Measurements from ENCODE around the gene CIAO2A.

Gene CIAO2A

GRCh38 chr15:64050281-64051092, 43.2 kb downstream of the CIAO2A start:
- H3K36me3 ChIP-seq, result no peaks in the 10 kb centered on the region
- H3K27ac ChIP-seq, result no peak overlapping the region
- TF ChIP-seq, protein P1, sequence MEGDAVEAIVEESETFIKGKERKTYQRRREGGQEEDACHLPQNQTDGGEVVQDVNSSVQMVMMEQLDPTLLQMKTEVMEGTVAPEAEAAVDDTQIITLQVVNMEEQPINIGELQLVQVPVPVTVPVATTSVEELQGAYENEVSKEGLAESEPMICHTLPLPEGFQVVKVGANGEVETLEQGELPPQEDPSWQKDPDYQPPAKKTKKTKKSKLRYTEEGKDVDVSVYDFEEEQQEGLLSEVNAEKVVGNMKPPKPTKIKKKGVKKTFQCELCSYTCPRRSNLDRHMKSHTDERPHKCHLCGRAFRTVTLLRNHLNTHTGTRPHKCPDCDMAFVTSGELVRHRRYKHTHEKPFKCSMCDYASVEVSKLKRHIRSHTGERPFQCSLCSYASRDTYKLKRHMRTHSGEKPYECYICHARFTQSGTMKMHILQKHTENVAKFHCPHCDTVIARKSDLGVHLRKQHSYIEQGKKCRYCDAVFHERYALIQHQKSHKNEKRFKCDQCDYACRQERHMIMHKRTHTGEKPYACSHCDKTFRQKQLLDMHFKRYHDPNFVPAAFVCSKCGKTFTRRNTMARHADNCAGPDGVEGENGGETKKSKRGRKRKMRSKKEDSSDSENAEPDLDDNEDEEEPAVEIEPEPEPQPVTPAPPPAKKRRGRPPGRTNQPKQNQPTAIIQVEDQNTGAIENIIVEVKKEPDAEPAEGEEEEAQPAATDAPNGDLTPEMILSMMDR (IDR thresholded peaks at IDR 0.05; ENCODE audit: low read depth, low read length), result no peak
- no peaks in the 10 kb centered on the region for H3K27me3 ChIP-seq (ENCODE audit: insufficient read depth, low read depth, severe bottlenecking)
- no peak overlapping the region for H3K4me3 ChIP-seq (ENCODE audit: low read depth, low read length)
- DNase-seq, result no peak
- no peaks in the 10 kb centered on the region for H3K9me3 ChIP-seq (ENCODE audit: severe bottlenecking)

- Histone ChIP-seq H3K4me3 (ENCODE audit: low read depth, low read length) (no peak overlapping the region), H3K9me3 (ENCODE audit: severe bottlenecking) (no peaks in the 10 kb centered on the region), H3K27ac (no peak overlapping the region), H3K36me3 (no peaks in the 10 kb centered on the region), H3K27me3 (ENCODE audit: insufficient read depth, low read depth, severe bottlenecking) (no peaks in the 10 kb centered on the region)
- TF ChIP-seq, protein P1 (IDR thresholded peaks at IDR 0.05; ENCODE audit: low read depth, low read length), result no peak
- DNase-seq, result no peak
These were observed 44.7 kb downstream of the CIAO2A start for GRCh38 chr15:64048781-64049460.

DNA sequence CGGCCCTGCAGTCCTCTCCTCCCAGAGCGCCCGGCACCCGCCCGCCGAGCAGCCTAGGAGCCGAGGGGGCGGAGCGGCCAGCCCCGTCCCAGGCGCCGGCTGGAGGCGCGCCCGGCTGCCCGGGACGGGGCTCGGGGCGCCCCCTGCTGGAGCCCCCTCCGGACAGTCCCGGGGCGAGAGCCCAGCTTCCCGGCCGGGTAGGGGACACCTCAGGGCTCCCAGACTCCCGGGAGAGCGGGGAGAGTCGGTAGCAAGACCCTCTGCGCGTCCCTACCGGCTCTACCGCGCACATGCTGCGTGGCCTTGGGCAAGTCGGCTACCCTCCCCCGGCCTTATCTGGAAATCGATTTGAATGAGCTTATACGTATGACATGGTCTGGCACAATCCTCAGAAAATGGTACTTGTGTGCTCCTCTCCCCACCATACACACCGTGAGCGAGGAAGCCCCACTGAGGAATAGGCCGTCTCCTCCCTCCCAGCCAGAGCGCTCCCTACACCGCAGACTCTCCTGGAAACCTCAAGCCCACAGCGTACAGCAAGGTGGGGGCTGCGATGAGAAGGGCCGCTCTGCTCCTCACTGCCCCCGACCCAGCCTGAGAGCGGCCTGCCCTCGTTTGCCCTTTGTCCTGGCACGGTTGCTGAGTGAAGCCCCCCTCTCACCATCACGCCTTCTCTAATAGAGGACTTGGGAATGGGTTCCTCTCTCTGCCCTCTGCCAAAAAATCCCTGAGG, 47.1 kb downstream of the CIAO2A start, which contains the start of gene DAPK2:
Gene DAPK2, minus strand, starts transcription at position 65 of the 733 bp plus-strand sequence. CDS start 6,224 bp downstream, outside the sequence.
- DNase-seq, result peak; percentile 74
- Histone ChIP-seq H3K9me3 (ENCODE audit: severe bottlenecking) (no peaks in the 10 kb centered on the region), H3K27ac (peak within 1 kb of the TSS; percentile 49), H3K36me3 (no peaks in the 10 kb centered on the region), H3K27me3 (ENCODE audit: insufficient read depth, low read depth, severe bottlenecking) (no peaks in the 10 kb centered on the region), H3K4me3 (ENCODE audit: low read depth, low read length) (peak within 1 kb of the TSS; percentile 40)
- TF ChIP-seq, protein P1 (IDR thresholded peaks at IDR 0.05; ENCODE audit: low read depth, low read length), result peak; percentile 76

DNA sequence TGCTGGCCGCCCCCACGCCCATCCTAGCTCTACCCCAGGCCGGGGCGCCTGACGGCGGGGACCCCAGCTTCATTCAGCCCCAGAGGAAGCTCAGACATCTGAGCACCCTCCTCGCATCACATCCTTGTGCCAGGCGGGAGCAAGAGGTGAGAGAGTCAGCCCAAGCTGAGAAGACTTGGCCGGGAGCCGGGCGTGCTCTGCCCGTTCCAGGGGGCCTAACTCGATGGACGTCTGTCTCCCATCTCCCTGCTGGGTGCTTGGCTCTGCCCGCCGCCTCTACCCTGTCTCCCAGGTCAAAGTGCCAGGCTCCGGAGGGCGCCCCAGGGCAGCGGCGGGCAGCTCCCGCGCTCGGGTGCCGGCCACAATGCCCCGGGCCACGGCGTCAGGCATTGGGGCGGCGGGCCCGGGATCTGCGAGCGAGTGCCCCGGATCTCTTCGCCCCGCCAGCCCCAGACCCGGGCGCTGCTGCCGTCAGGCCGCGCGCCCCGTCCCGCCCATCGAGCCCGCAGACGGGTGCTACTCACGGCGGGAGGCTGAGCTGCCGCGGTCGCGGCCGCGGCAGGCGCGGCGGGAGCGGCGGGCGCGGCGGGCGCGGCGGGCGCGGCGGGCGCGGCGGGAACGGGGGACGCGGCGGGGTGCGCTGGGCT, 47.7 kb downstream of the CIAO2A start:
- Histone ChIP-seq H3K27me3 (ENCODE audit: insufficient read depth, low read depth, severe bottlenecking) (no peaks in the 10 kb centered on the region), H3K27ac (no peak overlapping the region; the same call in 1 of the 2 replicates)
- TF ChIP-seq, protein P1 (IDR thresholded peaks at IDR 0.05; ENCODE audit: low read depth, low read length), result no peak

DNA sequence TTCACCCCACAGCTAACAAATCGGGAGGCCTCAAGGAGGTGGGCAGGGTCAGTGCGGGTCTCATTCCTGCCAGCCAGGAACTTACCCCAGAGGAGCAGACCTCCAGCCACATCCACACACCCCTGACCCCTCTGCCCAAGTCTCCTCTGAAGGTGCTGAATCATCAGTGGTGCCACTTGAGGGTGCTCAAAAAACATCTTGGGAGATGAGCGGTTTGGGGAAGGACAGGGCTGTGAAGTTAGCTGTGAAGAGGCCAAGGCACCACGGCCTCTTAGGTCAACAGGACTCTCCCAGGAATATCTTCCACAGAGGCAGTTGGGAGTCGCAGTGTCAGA, 48.6 kb downstream of the CIAO2A start:
- Histone ChIP-seq H3K9me3 (ENCODE audit: severe bottlenecking) (no peaks in the 10 kb centered on the region), H3K27me3 (ENCODE audit: insufficient read depth, low read depth, severe bottlenecking) (no peaks in the 10 kb centered on the region), H3K36me3 (no peaks in the 10 kb centered on the region), H3K4me3 (ENCODE audit: low read depth, low read length) (no peak overlapping the region), H3K27ac (no peak overlapping the region)
- TF ChIP-seq, protein P1 (IDR thresholded peaks at IDR 0.05; ENCODE audit: low read depth, low read length), result no peak
- DNase-seq, result no peak

More for the DNA sequence above, 47.7 kb downstream of the CIAO2A start:
- Histone ChIP-seq H3K4me3 (ENCODE audit: low read depth, low read length) (peak overlapping the region; percentile 40), H3K36me3 (no peaks in the 10 kb centered on the region), H3K9me3 (ENCODE audit: severe bottlenecking) (no peaks in the 10 kb centered on the region)
- DNase-seq, result peak; percentile 12

Data from WERI-Rb-1 (cell line).